Ectodermal cell (in vitro differentiated cells): ENCODE data around the gene CADM2.

ENCODE experiments used
- H3K27ac ChIP-seq: 2 replicates; pipeline ENCODE4 v1.7.0; 2013; ENCODE audit warnings: mild to moderate bottlenecking, low read depth, low read length; ENCODE audit not compliant: insufficient read depth, poor library complexity, severe bottlenecking
- H3K27me3 ChIP-seq: 2 replicates; pipeline ENCODE4 v1.7.0; 2013; ENCODE audit warnings: mild to moderate bottlenecking, low read length; ENCODE audit not compliant: insufficient read depth, control insufficient read depth, poor library complexity, severe bottlenecking
- H3K36me3 ChIP-seq: one replicate; pipeline ENCODE4 v1.7.0; 2013; ENCODE audit warnings: low read length; ENCODE audit not compliant: control insufficient read depth, insufficient read depth
- H3K4me1 ChIP-seq: one replicate; pipeline ENCODE4 v1.7.0; 2013; ENCODE audit warnings: low read length; ENCODE audit not compliant: control insufficient read depth, insufficient read depth
- H3K4me3 ChIP-seq: 2 replicates; pipeline ENCODE4 v1.7.0; 2013; ENCODE audit warnings: low read depth, low read length, control low read depth; ENCODE audit not compliant: insufficient read depth
- H3K9me3 ChIP-seq: 2 replicates; pipeline ENCODE4 v1.7.0; 2013; ENCODE audit warnings: mild to moderate bottlenecking, low read length, moderate library complexity; ENCODE audit not compliant: control insufficient read depth
- WGBS, 2 experiments: methylation state at CpG; one replicate each; pipeline ENCODE4 v1.1.7; 2013; ENCODE audit warnings: missing lambda C conversion rate in 2 of 2; 5-methylcytosine and 5-hydroxymethylcytosine counted together

The CADM2 gene

DNA sequence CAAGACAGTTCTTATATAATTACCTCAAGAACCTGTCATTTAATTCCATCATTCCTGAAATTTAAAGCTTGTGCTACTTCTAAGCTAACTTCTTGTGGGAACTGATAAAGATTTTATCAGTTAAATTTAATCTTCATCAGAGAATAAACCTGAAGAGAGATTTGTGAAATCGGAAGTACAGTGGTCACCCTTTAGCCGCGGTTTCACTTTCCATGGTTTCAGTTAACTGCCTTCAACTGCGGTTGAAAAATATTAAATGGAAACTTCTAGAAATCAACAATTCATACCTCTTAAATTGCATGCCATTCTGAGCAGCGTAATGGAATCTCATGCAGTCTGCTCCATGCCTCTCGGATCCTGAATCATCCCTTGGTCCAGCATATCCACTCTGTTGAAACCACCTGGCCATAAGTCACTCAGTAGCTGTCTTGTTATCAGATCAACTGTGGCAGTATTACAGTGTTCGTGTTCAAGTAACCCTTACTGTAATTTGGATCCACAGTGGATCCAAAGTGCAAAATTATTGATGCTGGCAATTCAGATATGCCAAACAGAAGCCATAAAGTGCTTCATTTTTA is 626.1 kb downstream of the CADM2 start:
- H3K9me3 ChIP-seq: no peaks in the 10 kb centered on the region
- 91 to 94% methylated on average over 7 of the region's 7 CpGs for WGBS, 2 experiments
- H3K27ac ChIP-seq: no peak overlapping the region
- no peaks in the 10 kb centered on the region for H3K27me3 ChIP-seq
- no peak overlapping the region for H3K4me3 ChIP-seq
- H3K4me1 ChIP-seq: peaks cover 21% of the 10 kb centered on the region
- H3K36me3 ChIP-seq: no peaks in the 10 kb centered on the region

- 28 to 31% methylated on average over 2 of the region's 3 CpGs for WGBS, 2 experiments
- Histone ChIP-seq H3K4me3 (no peak overlapping the region), H3K36me3 (no peaks in the 10 kb centered on the region), H3K27ac (no peak overlapping the region), H3K4me1 (peaks cover 21% of the 10 kb centered on the region), H3K9me3 (no peaks in the 10 kb centered on the region), H3K27me3 (no peaks in the 10 kb centered on the region)
These were observed 627.2 kb downstream of the CADM2 start for GRCh38 chr3:85586018-85586417.

DNA sequence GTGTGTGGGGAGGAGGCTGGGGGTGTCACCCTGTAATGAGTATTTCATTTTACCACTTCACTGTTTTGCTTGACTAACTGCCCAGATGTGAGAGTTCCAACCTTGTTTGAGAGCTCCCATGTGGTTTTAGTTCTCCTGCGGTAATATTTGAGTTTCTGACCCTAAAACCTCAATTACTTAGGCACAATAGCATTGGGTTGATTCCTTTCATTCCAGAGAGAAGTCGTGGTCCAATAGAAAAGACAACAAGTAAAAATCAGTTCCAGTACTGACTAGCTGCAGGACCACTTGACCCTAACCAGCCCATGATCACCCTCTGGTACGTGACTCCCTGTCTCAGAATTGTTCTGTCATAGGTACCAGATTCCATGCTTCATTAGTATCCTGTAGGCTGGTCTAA is 630.4 kb downstream of the CADM2 start:
- H3K9me3 ChIP-seq: no peaks in the 10 kb centered on the region
- H3K4me3 ChIP-seq: no peak overlapping the region
- H3K36me3 ChIP-seq: no peaks in the 10 kb centered on the region
- H3K4me1 ChIP-seq: peaks cover 21% of the 10 kb centered on the region
- no peaks in the 10 kb centered on the region for H3K27me3 ChIP-seq
- WGBS, 2 experiments: 77 to 87% methylated on average over 3 of the region's 3 CpGs
- no peak overlapping the region for H3K27ac ChIP-seq

GRCh38 chr3:85591451-85591850 is 632.7 kb downstream of the CADM2 start:
- Histone ChIP-seq H3K4me3 (no peak overlapping the region), H3K9me3 (no peaks in the 10 kb centered on the region)
- 86 to 92% methylated on average over 1 to 2 of the region's 2 CpGs for WGBS, 2 experiments

DNA sequence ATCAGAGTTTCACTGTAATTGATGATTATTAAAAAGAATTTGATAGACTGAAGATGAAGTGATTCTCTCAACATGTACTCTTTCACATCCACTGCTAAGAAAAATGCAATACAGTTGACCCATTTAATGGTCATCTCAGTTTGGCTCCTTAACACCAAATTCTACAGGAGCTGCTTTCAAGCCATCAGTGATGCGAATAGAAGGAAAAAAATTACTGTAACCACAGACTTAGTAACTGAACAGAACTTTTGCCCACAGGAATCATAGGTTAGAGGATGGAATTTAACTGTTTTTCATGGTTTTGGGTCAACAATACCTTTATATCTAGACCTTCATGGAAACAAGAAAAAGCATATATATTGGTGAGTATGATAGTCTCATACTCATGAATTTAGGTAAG is 633.5 kb downstream of the CADM2 start:
- Histone ChIP-seq H3K4me1 (peaks cover 10% of the 10 kb centered on the region), H3K4me3 (no peak overlapping the region), H3K9me3 (no peaks in the 10 kb centered on the region), H3K36me3 (no peaks in the 10 kb centered on the region), H3K27me3 (no peaks in the 10 kb centered on the region), H3K27ac (no peak overlapping the region)
- WGBS, 2 experiments: 100% methylated on average over 1 of the region's 1 CpG

More at GRCh38 chr3:85591451-85591850, 632.7 kb downstream of the CADM2 start:
- H3K36me3 ChIP-seq: no peaks in the 10 kb centered on the region
- peaks cover 11% of the 10 kb centered on the region for H3K4me1 ChIP-seq
- no peak overlapping the region for H3K27ac ChIP-seq
- no peaks in the 10 kb centered on the region for H3K27me3 ChIP-seq

DNA sequence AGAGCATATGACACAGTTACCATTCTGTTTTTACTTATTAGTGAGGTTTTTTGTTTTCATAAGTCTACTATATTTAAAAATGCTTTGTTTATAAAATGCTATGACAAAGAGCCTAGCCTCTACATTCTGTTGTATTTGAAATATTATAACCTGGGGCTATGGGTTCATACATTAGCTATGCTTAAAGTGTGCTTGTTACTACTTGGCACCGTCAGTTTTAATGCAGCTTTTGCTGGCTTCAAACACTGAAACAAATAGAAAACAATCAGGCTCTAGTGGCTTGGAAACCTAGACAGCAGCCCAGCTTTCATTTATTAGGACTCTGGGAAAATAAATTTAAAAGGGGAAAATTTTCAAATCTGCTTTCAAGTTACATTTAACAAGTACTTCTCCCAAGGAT is 635.9 kb downstream of the CADM2 start:
- H3K9me3 ChIP-seq: no peaks in the 10 kb centered on the region
- no peaks in the 10 kb centered on the region for H3K4me1 ChIP-seq
- H3K27me3 ChIP-seq: no peaks in the 10 kb centered on the region
- H3K36me3 ChIP-seq: no peaks in the 10 kb centered on the region
- no peak overlapping the region for H3K27ac ChIP-seq
- 79 to 100% methylated on average over 1 of the region's 1 CpG for WGBS, 2 experiments
- H3K4me3 ChIP-seq: no peak overlapping the region

DNA sequence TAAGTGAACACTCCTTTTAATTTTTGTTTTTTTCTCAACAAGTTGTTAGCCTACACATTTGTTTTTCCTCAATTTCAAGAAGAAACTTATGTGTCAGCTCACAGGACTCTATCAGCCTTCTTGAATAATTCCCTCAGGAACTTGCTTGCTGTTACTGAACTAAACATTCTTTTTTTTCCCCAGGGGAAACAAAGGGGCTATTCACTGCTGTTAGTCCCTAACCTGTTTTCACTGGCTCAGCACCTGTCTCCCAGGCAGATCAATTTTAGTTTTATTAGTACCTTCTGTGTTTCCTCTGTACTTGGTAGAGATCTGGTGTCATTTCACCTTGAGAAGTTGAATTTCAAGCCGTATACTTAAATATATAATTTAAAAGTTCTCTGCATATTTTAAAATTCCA is 644.6 kb downstream of the CADM2 start:
- Histone ChIP-seq H3K4me3 (no peak overlapping the region), H3K36me3 (no peaks in the 10 kb centered on the region), H3K9me3 (no peaks in the 10 kb centered on the region), H3K27me3 (no peaks in the 10 kb centered on the region), H3K4me1 (no peaks in the 10 kb centered on the region), H3K27ac (no peak overlapping the region)
- WGBS, 2 experiments: no CpG with 5 or more reads among the region's 1 CpG

- Histone ChIP-seq H3K36me3 (no peaks in the 10 kb centered on the region), H3K27me3 (no peaks in the 10 kb centered on the region), H3K4me1 (no peaks in the 10 kb centered on the region), H3K4me3 (no peak overlapping the region), H3K27ac (no peak overlapping the region), H3K9me3 (no peaks in the 10 kb centered on the region)
- WGBS, 2 experiments: 92 to 94% methylated on average over 3 of the region's 3 CpGs
These were observed 645.9 kb downstream of the CADM2 start for GRCh38 chr3:85604641-85605040.

DNA sequence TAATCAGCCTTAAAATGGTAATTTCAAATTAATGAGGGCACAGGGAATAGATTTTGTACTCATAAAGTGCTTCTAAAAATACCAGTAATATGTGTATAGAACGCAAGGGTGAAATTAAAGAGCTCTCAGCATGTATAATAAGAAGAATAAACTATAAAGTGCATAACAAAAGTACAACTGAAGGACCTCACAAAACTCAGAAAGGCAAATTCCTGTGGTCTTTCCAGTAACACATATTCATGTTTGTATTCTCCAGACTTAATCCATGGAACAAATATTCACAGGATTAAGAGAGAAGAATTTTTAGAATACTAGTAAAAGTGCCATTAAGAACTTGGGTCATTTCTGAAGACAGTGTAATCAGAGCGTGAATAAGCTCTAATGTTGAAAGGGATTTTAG is 646.3 kb downstream of the CADM2 start:
- Histone ChIP-seq H3K27ac (no peak overlapping the region), H3K4me3 (no peak overlapping the region), H3K36me3 (no peaks in the 10 kb centered on the region), H3K27me3 (no peaks in the 10 kb centered on the region), H3K9me3 (no peaks in the 10 kb centered on the region), H3K4me1 (no peaks in the 10 kb centered on the region)
- WGBS, 2 experiments: 100% methylated on average over 1 of the region's 2 CpGs

DNA sequence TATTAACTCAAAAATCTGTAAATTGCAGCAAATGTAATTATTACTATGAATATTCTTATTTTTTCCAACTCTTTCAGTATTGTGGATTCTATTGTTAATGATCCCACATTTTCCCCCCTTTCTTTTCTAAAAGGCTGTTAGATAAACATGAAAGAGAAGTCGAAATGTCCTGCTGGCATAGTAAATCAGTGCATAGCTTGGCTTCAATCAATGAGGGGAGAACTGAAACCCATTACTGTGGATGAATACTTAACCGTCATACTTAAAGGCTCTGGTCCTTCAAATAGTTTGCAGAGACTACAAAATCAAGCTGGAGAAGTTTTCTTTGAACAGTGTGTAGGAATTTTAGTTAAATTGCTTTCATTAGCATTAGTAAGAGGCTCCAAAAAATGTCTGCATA is 667.9 kb downstream of the CADM2 start:
- no peaks in the 10 kb centered on the region for H3K27me3 ChIP-seq
- no peak overlapping the region for H3K27ac ChIP-seq
- no peaks in the 10 kb centered on the region for H3K36me3 ChIP-seq
- H3K4me1 ChIP-seq: peaks cover 5% of the 10 kb centered on the region
- no peak overlapping the region for H3K4me3 ChIP-seq
- no peaks in the 10 kb centered on the region for H3K9me3 ChIP-seq
- WGBS, 2 experiments: 31 to 34% methylated on average over 2 of the region's 2 CpGs

DNA sequence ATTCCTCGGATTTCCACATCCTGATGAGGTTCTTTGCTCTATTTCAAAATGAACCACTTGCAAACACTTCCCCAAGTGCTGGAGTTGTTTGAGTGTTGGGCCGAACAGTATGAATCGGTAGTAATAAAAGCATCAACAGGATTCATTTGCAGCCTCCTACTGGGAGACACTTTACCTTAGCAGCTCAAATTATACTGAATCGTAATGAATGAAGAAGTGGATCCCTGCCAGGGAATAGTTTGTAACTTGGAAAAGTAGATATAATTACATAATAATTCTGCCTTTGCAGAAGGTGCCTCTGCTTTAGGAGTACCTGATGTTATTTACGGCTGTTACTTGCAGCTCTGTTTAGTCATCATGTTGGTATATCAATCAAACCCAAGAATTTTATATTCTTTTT is 669.1 kb downstream of the CADM2 start:
- H3K4me3 ChIP-seq: no peak overlapping the region

More for the DNA sequence above, 669.1 kb downstream of the CADM2 start:
- no peak overlapping the region for H3K27ac ChIP-seq
- WGBS, 2 experiments: 92 to 94% methylated on average over 3 to 5 of the region's 5 CpGs
- no peaks in the 10 kb centered on the region for H3K9me3 ChIP-seq
- no peaks in the 10 kb centered on the region for H3K27me3 ChIP-seq
- H3K4me1 ChIP-seq: peaks cover 5% of the 10 kb centered on the region
- no peaks in the 10 kb centered on the region for H3K36me3 ChIP-seq
